ENCODE data around the gene NYAP1.

The NYAP1 gene

GRCh38 chr7:100486753-100487446 lies 3.2 kb downstream of the NYAP1 start:
- Histone ChIP-seq H3K36me3 (ENCODE audit: control insufficient read depth in 2 of 2, insufficient read depth in 1 of 2, low read length in 2 of 2) (no peaks in the 10 kb centered on the region), H3K27ac (ENCODE audit: extremely low read depth, low read depth, low read length) (no peak overlapping the region), H3K4me3 (ENCODE audit: low read depth, low read length) (no peak overlapping the region), H3K9me3 (ENCODE audit: control insufficient read depth, insufficient read depth, low read depth, low read length) (no peaks in the 10 kb centered on the region), H3K4me1 (ENCODE audit: control insufficient read depth, insufficient read depth, low read length) (no peaks in the 10 kb centered on the region)
- ChIA-PET CTCF (interaction anchor here (0.6 to 1.2 kb wide), 4 partner anchors 18 to 222 kb away, joined by 3 to 5 read pairs (median 4); no protein-coding TSS in a partner anchor), POLR2A (interaction anchor here (1.9 kb wide), 1 partner anchor 52 kb away, joined by 5 read pairs; the partner anchor contains the start of gene AGFG2)
- TF ChIP-seq GLIS2 (tag by site-specific recombination; IDR thresholded peaks at IDR 0.05) (peak; percentile 70), MZF1 (tag by site-specific recombination; IDR thresholded peaks at IDR 0.05; ENCODE audit: borderline replicate concordance) (no peak), PATZ1 (tag by site-specific recombination; IDR thresholded peaks at IDR 0.05) (0 out of 2 replicates have a peak, but pooled peaks have one; percentile 27), ZNF341 (tag by site-specific recombination; IDR thresholded peaks at IDR 0.05; ENCODE audit: low read depth) (peak; percentile 85), ZIC2 (tag by site-specific recombination; IDR thresholded peaks at IDR 0.05) (peak; percentile 10; the same call in 1 of the 2 replicates), ZNF366 (tag by site-specific recombination; conservative IDR thresholded peaks at IDR 0.05) (no peak), ZBTB11 (tag by site-specific recombination; conservative IDR thresholded peaks at IDR 0.05; ENCODE audit: low read depth) (peak; percentile 42; the same call in 1 of the 2 replicates), GLIS1 (tag by site-specific recombination; IDR thresholded peaks at IDR 0.05) (peak; percentile 50; the same call in 1 of the 2 replicates), PRDM10 (tag by site-specific recombination; IDR thresholded peaks at IDR 0.05) (peak; percentile 99)

- Histone ChIP-seq H3K9me3 (ENCODE audit: control insufficient read depth, insufficient read depth, low read depth, low read length) (no peaks in the 10 kb centered on the region), H3K27ac (ENCODE audit: extremely low read depth, low read depth, low read length) (no peak overlapping the region), H3K36me3 (ENCODE audit: control insufficient read depth in 2 of 2, insufficient read depth in 1 of 2, low read length in 2 of 2) (no peaks in the 10 kb centered on the region), H3K4me1 (ENCODE audit: control insufficient read depth, insufficient read depth, low read length) (no peaks in the 10 kb centered on the region), H3K4me3 (ENCODE audit: low read depth, low read length) (no peak overlapping the region)
- TF ChIP-seq ZNF449 (tag by site-specific recombination; IDR thresholded peaks at IDR 0.05) (no peak), ZNF354C (tag by site-specific recombination; IDR thresholded peaks at IDR 0.05; ENCODE audit: borderline replicate concordance, low read depth) (no peak), ZBTB7A (tag by site-specific recombination; IDR thresholded peaks at IDR 0.05; ENCODE audit: low read depth) (no peak), ZNF37A (tag by site-specific recombination; IDR thresholded peaks at IDR 0.05) (no peak), MZF1 (tag by site-specific recombination; IDR thresholded peaks at IDR 0.05; ENCODE audit: borderline replicate concordance) (no peak), ZEB2 (tag by site-specific recombination; IDR thresholded peaks at IDR 0.05) (no peak), ZNF311 (tag by site-specific recombination; IDR thresholded peaks at IDR 0.05; ENCODE audit: borderline replicate concordance) (no peak), ZNF639 (tag by site-specific recombination; IDR thresholded peaks at IDR 0.05) (no peak), ZNF175 (tag by site-specific recombination; IDR thresholded peaks at IDR 0.05) (no peak), ZNF274 (IDR thresholded peaks at IDR 0.05; ENCODE audit: low read length) (no peak), ZNF274 (tag by site-specific recombination; IDR thresholded peaks at IDR 0.05; ENCODE audit: borderline replicate concordance) (no peak)
- CTCF ChIA-PET, result interaction anchor here (0.5 kb wide), 1 partner anchor 81 kb away, joined by 3 read pairs; no protein-coding TSS in a partner anchor
- POLR2A ChIA-PET, result interaction anchor here (1.9 kb wide), 1 partner anchor 50 kb away, joined by 5 read pairs; the partner anchor contains the start of gene AGFG2
These were observed 4.8 kb downstream of the NYAP1 start for GRCh38 chr7:100488333-100489095.
